Hippocampal formation (tissue), 2 donors: Measurements from ENCODE around the gene BAIAP3.
A peak's percentile ranks its signal among the peaks of the same experiment; 100 is the strongest.

Source experiments
- DNase-seq, 2 donors: peaks; one replicate each; lab custom pipeline; 2025; lab: John Stamatoyannopoulos, UW

Gene BAIAP3

DNA sequence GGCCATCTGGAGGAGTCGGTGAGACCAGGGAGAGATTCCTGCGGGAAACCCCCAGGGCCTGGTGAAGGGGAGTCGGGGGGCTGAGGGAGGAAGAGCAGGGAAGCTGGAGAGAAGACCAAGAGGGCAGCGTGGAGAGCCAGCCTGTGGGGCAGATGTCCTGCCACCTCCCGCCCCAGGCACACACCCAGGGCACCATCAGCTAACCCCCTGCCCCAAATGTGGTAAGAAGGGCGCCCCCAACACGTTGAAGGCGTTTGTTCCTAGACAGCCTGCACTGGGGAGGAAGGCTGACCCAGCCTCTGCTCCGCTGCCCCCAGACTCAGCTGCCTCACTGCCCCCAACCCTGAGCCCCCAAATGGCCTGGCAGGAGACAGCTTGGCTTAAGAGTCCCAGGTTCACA lies 1.3 kb downstream of the BAIAP3 start:
- DNase-seq = no peak

- DNase-seq = peak; percentile 6 to 33
These were observed 1.9 kb downstream of the BAIAP3 start for GRCh38 chr16:1335211-1335971.

DNA sequence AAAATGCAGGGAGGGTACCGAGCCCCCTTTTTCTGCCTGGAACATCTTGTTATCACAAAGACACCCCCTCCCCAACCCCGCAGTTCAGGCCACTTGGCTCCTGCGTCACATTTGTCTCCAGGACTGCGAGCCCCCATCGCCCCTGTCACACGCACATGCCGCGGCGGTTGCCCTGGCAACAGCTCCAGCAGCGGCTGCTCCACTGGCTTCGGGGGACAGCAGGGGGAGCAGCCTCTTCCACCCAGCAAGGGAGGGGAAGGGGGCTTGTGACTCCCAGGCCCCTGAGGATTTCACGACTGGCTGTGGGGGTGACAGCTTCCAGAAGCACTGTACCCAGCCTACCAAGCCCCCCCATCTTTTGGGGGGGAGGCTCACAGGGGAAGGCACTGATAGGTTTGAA lies 2.6 kb downstream of the BAIAP3 start:
- no peak for DNase-seq

DNA sequence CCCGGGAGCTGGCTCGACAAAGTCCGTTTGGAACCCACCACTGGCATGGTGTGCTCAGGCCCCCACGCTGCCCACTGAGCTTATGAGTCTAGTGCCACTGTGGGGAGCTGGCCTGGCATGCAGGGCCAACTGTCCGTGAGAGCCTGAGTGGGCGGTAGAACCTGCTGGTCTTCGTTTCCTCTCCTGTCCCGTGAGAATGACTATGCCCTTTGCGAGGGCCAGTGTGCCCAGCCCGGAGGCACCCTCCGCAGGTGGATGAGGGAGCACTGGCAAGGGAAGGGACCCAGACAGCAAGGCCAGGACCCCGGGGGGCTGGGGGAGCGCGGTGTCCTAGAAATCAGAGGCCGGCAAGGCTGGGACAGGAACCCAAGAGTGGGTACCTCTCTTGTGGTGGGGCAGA lies 3.2 kb downstream of the BAIAP3 start:
- no peak for DNase-seq

DNA sequence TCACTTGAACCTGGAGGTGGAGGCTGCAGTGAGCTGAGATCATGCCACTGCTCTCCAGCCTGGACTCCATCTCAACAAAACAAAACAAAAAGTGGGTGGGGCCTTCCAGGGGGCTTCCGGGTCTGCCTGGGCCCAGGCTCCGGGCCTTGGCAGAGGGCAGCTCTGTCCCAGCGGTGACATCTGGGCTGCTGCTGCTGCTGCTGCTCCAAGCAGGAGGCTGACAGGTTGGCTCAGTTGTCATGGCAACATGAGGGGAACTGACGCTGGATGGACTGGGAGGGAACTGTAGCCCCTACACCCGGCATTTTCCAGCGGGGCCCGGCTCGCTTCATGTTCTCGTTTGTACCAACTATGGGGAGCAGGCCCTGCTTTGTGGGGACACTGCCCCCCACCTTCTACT lies 4.0 kb downstream of the BAIAP3 start:
- DNase-seq = no peak

- no peak for DNase-seq
These were observed 4.8 kb downstream of the BAIAP3 start for GRCh38 chr16:1338119-1338730.

GRCh38 chr16:1338855-1339675 lies 5.6 kb downstream of the BAIAP3 start:
- DNase-seq = no peak

GRCh38 chr16:1340730-1341494 lies 7.5 kb downstream of the BAIAP3 start:
- DNase-seq = no peak

GRCh38 chr16:1341495-1342420 lies 8.3 kb downstream of the BAIAP3 start:
- DNase-seq = no peak

GRCh38 chr16:1342526-1343427 lies 9.3 kb downstream of the BAIAP3 start:
- DNase-seq = peak; percentile 75 to 81

- no peak for DNase-seq
These were observed 10.2 kb downstream of the BAIAP3 start for GRCh38 chr16:1343428-1344242.

DNA sequence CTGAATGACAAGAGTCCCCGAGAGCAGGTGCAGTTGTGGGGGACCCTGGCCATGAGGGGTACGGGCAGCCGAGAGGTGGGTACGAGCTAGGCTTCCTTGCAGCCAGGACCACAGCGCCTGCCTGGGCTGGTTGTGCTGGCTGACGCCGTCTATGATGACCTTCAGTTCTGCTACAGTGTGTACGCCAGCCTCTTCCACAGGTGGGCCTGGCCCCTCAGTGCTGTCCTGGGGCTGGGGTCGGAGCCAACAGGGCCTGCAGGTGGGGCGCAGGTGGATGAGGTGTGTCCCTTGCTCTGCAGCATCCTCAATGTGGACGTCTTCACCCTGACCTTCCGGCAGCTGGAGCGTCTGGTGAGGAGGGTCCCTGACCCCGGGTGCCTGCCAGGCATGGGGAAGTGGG lies 11.1 kb downstream of the BAIAP3 start:
- DNase-seq = no peak

GRCh38 chr16:1345087-1345486 lies 11.6 kb downstream of the BAIAP3 start:
- DNase-seq = no peak

GRCh38 chr16:1345651-1346421 lies 12.4 kb downstream of the BAIAP3 start:
- no peak for DNase-seq

DNA sequence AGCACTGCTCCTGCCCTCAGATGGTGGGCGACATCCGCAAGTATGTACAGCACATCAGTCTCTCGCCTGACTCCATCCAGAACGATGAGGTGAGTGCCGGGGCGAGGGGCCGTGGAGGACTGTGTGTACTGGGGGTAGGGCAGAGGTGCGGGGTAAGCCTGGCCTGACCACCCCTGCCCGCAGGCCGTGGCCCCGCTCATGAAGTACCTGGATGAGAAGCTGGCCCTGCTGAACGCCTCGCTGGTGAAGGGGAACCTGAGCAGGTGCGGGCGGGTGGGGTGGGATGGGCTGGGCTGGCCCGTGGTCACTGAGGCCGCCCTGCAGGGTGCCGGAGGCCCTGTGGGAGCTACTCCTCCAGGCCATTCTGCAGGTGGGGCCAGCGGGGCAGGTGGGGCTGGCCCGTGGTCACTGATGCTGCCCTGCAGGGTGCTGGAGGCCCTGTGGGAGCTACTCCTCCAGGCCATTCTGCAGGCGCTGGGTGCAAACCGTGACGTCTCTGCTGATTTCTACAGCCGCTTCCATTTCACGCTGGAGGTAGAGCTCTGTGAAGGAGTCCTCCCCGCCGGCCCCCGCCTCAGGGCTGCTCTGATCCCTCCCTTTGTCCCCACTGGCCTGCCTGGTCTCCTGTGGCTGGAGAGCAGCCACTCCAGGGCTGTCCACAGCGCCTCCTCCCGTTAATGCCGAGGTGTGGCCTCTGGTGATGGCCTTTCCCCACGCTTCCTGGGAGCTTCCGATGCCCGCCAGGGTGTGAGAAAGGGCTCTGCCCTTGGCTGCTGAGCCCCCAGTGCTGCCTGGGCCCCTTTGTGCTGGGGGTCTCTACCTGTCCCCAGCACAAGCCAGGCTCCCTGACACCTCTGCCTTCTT lies 13.2 kb downstream of the BAIAP3 start:
- no peak for DNase-seq

DNA sequence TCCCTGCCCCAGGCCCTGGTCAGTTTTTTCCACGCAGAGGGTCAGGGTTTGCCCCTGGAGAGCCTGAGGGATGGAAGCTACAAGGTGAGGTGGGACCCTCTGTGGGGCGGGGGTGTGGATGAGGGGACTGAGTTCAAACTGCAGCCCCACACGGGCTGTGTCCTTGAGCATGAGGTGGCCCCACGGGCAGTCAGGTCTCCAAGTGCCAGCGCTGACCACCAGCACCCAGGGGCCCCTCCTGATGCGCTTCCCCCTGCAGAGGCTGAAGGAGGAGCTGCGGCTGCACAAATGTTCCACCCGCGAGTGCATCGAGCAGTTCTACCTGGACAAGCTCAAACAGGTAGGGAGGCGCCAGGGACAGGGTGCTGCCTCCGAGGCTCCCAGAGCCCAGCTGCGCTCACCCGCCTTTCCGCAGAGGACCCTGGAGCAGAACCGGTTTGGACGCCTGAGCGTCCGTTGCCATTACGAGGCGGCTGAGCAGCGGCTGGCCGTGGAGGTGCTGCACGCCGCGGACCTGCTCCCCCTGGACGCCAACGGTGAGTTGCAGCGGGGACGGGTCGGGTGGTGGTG lies 13.9 kb downstream of the BAIAP3 start:
- no peak for DNase-seq

- DNase-seq = no peak
These were observed 14.5 kb downstream of the BAIAP3 start for GRCh38 chr16:1347962-1348361.
